IMR-90 (cell line): ENCODE measurements around the gene TMEM129. TPM values are rescaled to one million over a fixed set of nuclear protein-coding genes. Genes with fewer than 3 reads are reported as not detected.

Experiments
- ATAC-seq: fragments of 200-7000 bp; cut with Tn5 transposase; 2 replicates; pipeline ENCODE4 v1.9.1; 2020; ENCODE audit warnings: low read depth, mild to moderate bottlenecking, moderate library complexity
- BruUV-seq: library from RNA; stranded (reverse); fragments of 400-500 nt; replicated peaks from 2 replicates; lab custom pipeline; 2021; lab: Mats Ljungman, UMichigan
- CTCF ChIA-PET: fragments of 300-600 bp; formaldehyde crosslinking; extraction: SDS; loops from one replicate; lab custom pipeline; 2021; ENCODE audit warnings: antibody characterized with exemption; lab: Yijun Ruan, JAX
- POLR2A ChIA-PET: fragments of 300-600 bp; sonication (Branson Sonifier 250); formaldehyde crosslinking; loops from one replicate; lab custom pipeline; 2022; ENCODE audit warnings: antibody characterized with exemption; ENCODE audit not compliant: unreplicated experiment; lab: Charles Lee
- DNase-seq: peaks from one replicate; pipeline ENCODE4 v3.0.0; 2013
- H2AFZ ChIP-seq: replicated peaks from 2 replicates; pipeline ENCODE3; 2013; ENCODE audit warnings: low read length, mild to moderate bottlenecking; ENCODE audit not compliant: poor library complexity
- H2AK5ac ChIP-seq: 2 replicates; pipeline ENCODE4 v1.6.1; 2013; ENCODE audit warnings: low read depth, low read length, inconsistent platforms
- H2AK9ac ChIP-seq: replicated peaks from 2 replicates; pipeline ENCODE3; 2013; ENCODE audit warnings: mild to moderate bottlenecking, low read depth, low read length, moderate library complexity; ENCODE audit not compliant: poor library complexity
- H2BK120ac ChIP-seq: 2 replicates; pipeline ENCODE4 v1.6.1; 2013; ENCODE audit warnings: low read depth, low read length, inconsistent platforms
- H2BK15ac ChIP-seq: 3 replicates; pipeline ENCODE4 v1.6.1; 2013; ENCODE audit warnings: low read depth, low read length, inconsistent platforms
- H2BK20ac ChIP-seq: 2 replicates; pipeline ENCODE4 v1.6.1; 2013; ENCODE audit warnings: low read depth, mild to moderate bottlenecking, inconsistent platforms, low read length, moderate library complexity
- H2BK5ac ChIP-seq: 2 replicates; pipeline ENCODE4 v1.6.1; 2013; ENCODE audit warnings: mild to moderate bottlenecking, low read depth, low read length, inconsistent platforms; ENCODE audit not compliant: poor library complexity, severe bottlenecking
- H3K14ac ChIP-seq: replicated peaks from 2 replicates; pipeline ENCODE4 v1.6.1; 2013; ENCODE audit warnings: low read depth, low read length, inconsistent platforms
- H3K18ac ChIP-seq: 2 replicates; pipeline ENCODE4 v1.6.1; 2013; ENCODE audit warnings: low read depth, low read length, control low read depth
- H3K23ac ChIP-seq: 2 replicates; pipeline ENCODE4 v1.6.1; 2013; ENCODE audit warnings: low read depth, low read length, inconsistent platforms
- H3K27ac ChIP-seq: 2 replicates; pipeline ENCODE4 v1.5.1; 2013; ENCODE audit warnings: mild to moderate bottlenecking, control low read depth, low read length; ENCODE audit not compliant: insufficient read depth
- H3K27me3 ChIP-seq: 2 replicates; pipeline ENCODE4 v1.6.1; 2013; ENCODE audit warnings: low read length; ENCODE audit not compliant: control insufficient read depth, insufficient read depth
- H3K36me3 ChIP-seq: 2 replicates; pipeline ENCODE4 v1.6.1; 2013; ENCODE audit warnings: low read length, mixed read lengths; ENCODE audit not compliant: control insufficient read depth, insufficient read depth
- H3K4ac ChIP-seq: 2 replicates; pipeline ENCODE4 v1.6.1; 2013; ENCODE audit warnings: low read depth, low read length, inconsistent platforms
- H3K4me1 ChIP-seq: 2 replicates; pipeline ENCODE4 v1.6.1; 2013; ENCODE audit warnings: low read length, mixed read lengths; ENCODE audit not compliant: control insufficient read depth, insufficient read depth
- H3K4me2 ChIP-seq: 2 replicates; pipeline ENCODE4 v1.6.1; 2013; ENCODE audit warnings: low read depth, mild to moderate bottlenecking, control low read depth, low read length, moderate library complexity
- H3K4me3 ChIP-seq: 2 replicates; pipeline ENCODE4 v1.5.1; 2013; ENCODE audit warnings: low read depth, mild to moderate bottlenecking, control low read depth, low read length, moderate library complexity; ENCODE audit not compliant: insufficient read depth
- H3K56ac ChIP-seq: 2 replicates; pipeline ENCODE4 v1.6.1; 2013; ENCODE audit warnings: low read length, inconsistent platforms; ENCODE audit not compliant: insufficient read depth; ENCODE audit errors: extremely low read depth
- H3K79me1 ChIP-seq, 2 experiments: 2 replicates each; pipeline ENCODE4 v1.6.1; 2013; ENCODE audit warnings: low read length in 2 of 2, inconsistent platforms in 1 of 2, low read depth in 1 of 2
- H3K9ac ChIP-seq: 2 replicates; pipeline ENCODE4 v1.6.1; 2013; ENCODE audit warnings: low read depth, low read length, control low read depth
- H3K9me1 ChIP-seq: 2 replicates; pipeline ENCODE4 v1.6.1; 2013; ENCODE audit warnings: low read length, inconsistent platforms; ENCODE audit not compliant: insufficient read depth
- H3K9me3 ChIP-seq: 2 replicates; pipeline ENCODE4 v1.6.1; 2013; ENCODE audit warnings: low read length; ENCODE audit not compliant: control insufficient read depth, insufficient read depth
- H4K20me1 ChIP-seq: 2 replicates; pipeline ENCODE4 v1.6.1; 2013; ENCODE audit warnings: low read length, inconsistent platforms; ENCODE audit not compliant: insufficient read depth
- H4K5ac ChIP-seq: 2 replicates; pipeline ENCODE4 v1.6.1; 2013; ENCODE audit warnings: mild to moderate bottlenecking, low read depth, low read length, control low read depth
- H4K8ac ChIP-seq, 2 experiments: 2 replicates each; pipeline ENCODE4 v1.6.1; 2013; ENCODE audit warnings: low read depth in 2 of 2, low read length in 2 of 2, control low read depth in 1 of 2, inconsistent platforms in 1 of 2
- H4K91ac ChIP-seq: 2 replicates; pipeline ENCODE4 v1.6.1; 2013; ENCODE audit warnings: low read depth, low read length, inconsistent platforms; ENCODE audit not compliant: insufficient read depth
- BHLHE40 ChIP-seq: fragments of 150-350 bp; IDR thresholded peaks from 2 replicates; pipeline ENCODE4 v1.6.1; 2016; ENCODE audit warnings: mild to moderate bottlenecking, low read depth, low read length
- CEBPB ChIP-seq: IDR thresholded peaks from 2 replicates; pipeline ENCODE4 v1.6.1; 2012; ENCODE audit warnings: low read depth, low read length, improper control_type of control experiment
- MAFK ChIP-seq: IDR thresholded peaks from 2 replicates; pipeline ENCODE4 v1.6.1; 2012; ENCODE audit warnings: low read depth, low read length, improper control_type of control experiment
- MAZ ChIP-seq: IDR thresholded peaks from 2 replicates; pipeline ENCODE4 v1.6.1; 2012; ENCODE audit warnings: low read depth, mild to moderate bottlenecking, low read length, improper control_type of control experiment, moderate library complexity, borderline replicate concordance
- POLR2A ChIP-seq: IDR thresholded peaks from 2 replicates; pipeline ENCODE4 v1.6.1; 2012; ENCODE audit warnings: mild to moderate bottlenecking, low read depth, low read length
- RAD21 ChIP-seq: IDR thresholded peaks from 2 replicates; pipeline ENCODE4 v1.6.1; 2012; ENCODE audit warnings: low read length, improper control_type of control experiment
- RFX5 ChIP-seq: IDR thresholded peaks from 2 replicates; pipeline ENCODE4 v1.8.0; 2012; ENCODE audit warnings: low read depth, mild to moderate bottlenecking, low read length, moderate library complexity
- USF2 ChIP-seq: fragments of 150-350 bp; IDR thresholded peaks from 2 replicates; pipeline ENCODE4 v1.6.1; 2017; ENCODE audit warnings: mild to moderate bottlenecking, antibody characterized with exemption, low read length, low read depth
- WGBS, 2 experiments: methylation state at CpG; one replicate each; pipeline versions ENCODE4 v1.1.5 to v1.1.7; 2013; ENCODE audit warnings: missing lambda C conversion rate in 2 of 2; ENCODE audit not compliant: insufficient read length in 1 of 2; ENCODE audit errors: extremely low coverage in 2 of 2; 5-methylcytosine and 5-hydroxymethylcytosine counted together
- dilution Hi-C: fragments of 300-500 bp; cut with HindIII; formaldehyde crosslinking; loops from one replicate; pipeline ENCODE4 v1.14.3; 2018; ENCODE audit warnings: low sequenced_read_pairs; ENCODE audit not compliant: unreplicated experiment
- in situ Hi-C: fragments of 300-500 bp; cut with MboI; formaldehyde crosslinking; loops from 3 replicates; pipeline ENCODE4 v1.14.3; 2019; ENCODE audit warnings: low sequenced_read_pairs, inconsistent platforms, mixed read lengths
- intact Hi-C: fragments of 100-400 bp; cut with micrococcal nuclease; formaldehyde crosslinking; loops from 2 replicates; pipeline ENCODE4 v1.10.0; 2022
- polyA plus RNA-seq, 3 experiments: library from polyadenylated mRNA; depleted of rRNA; stranded (reverse); fragments of >200 nt; gene quantifications; 2 replicates each; pipeline ENCODE4 v1.2.3, GENCODE V29; 2012; ENCODE audit warnings: low replicate concordance in 1 of 3
- total RNA-seq: library from RNA; depleted of rRNA; stranded (reverse); fragments of >200 nt; gene quantifications from 2 replicates; pipeline ENCODE4 v1.2.3, GENCODE V29; 2012

TMEM129 gene
- total and polyA plus RNA-seq, 2 of the 4 experiments (the other 2 are of a cell fraction): 6.6 to 26.6 TPM

- ChIA-PET POLR2A (no interaction called here), CTCF (no interaction called here)
- 100% methylated on average over 1 of the region's 3 CpGs; no CpG with 5 or more reads in 1 of the 2 experiments for WGBS, 2 experiments
- Histone ChIP-seq H4K8ac (no peak overlapping the region), H3K4me3 (no peak overlapping the region), H3K23ac (no peak overlapping the region), H2AFZ (no peak overlapping the region), H3K9me1 (no peaks in the 10 kb centered on the region; the same call in 1 of the 2 replicates), H3K79me1 (peaks cover 0 to 23% of the 10 kb centered on the region in 2 experiments; a peak in 3 of 4 replicates), H3K4me2 (no peak overlapping the region), H2BK15ac (no peak overlapping the region), H2BK5ac (no peak overlapping the region), H3K27me3 (no peaks in the 10 kb centered on the region), H3K14ac (no peak overlapping the region), H2AK5ac (no peak overlapping the region), H3K4ac (no peak overlapping the region), H3K36me3 (peaks cover 35% of the 10 kb centered on the region), H3K18ac (no peak overlapping the region), H2AK9ac (no peak overlapping the region), H2BK120ac (no peak overlapping the region), H4K91ac (no peak overlapping the region), H3K4me1 (no peaks in the 10 kb centered on the region), H3K56ac (no peak overlapping the region), H2BK20ac (no peak overlapping the region), H4K5ac (no peak overlapping the region), H4K20me1 (peaks cover 21% of the 10 kb centered on the region), H3K27ac (no peak overlapping the region), H3K9ac (no peak overlapping the region), H3K9me3 (no peaks in the 10 kb centered on the region)
- TF ChIP-seq RFX5 (no peak), USF2 (no peak), RAD21 (no peak), MAFK (no peak), CEBPB (no peak), MAZ (no peak), POLR2A (no peak), BHLHE40 (no peak)
- intact Hi-C loops: no loop called here
- dilution Hi-C loops: no loop called here
- no peak for ATAC-seq
- in situ Hi-C loops: no loop called here
- no TSS peak for BruUV-seq
- DNase-seq: no peak
Measured at GRCh38 chr4:1690698-1691097, 30.4 kb downstream of the TMEM129 start.
